Colon (tissue), 2 donors: ENCODE data around the gene ZRANB1.
"Not testable (repeated sequence)": the region's sequence is repeated elsewhere in the genome, so short reads cannot be mapped to it uniquely, and the experiment has no call there.

Experiments used
- FAIRE-seq: peaks from 2 replicates; lab custom pipeline; 2012; peaks lifted over from hg19 to GRCh38; lab: Jason Lieb, UNC
- donor health status: control.
- donor health status: control.

The ZRANB1 gene

GRCh38 chr10:124963866-124964720 lies 22.2 kb downstream of the ZRANB1 start:
- FAIRE-seq: no peak

- FAIRE-seq: no peak
Observed at GRCh38 chr10:124966008-124966407, 24.1 kb downstream of the ZRANB1 start.

DNA sequence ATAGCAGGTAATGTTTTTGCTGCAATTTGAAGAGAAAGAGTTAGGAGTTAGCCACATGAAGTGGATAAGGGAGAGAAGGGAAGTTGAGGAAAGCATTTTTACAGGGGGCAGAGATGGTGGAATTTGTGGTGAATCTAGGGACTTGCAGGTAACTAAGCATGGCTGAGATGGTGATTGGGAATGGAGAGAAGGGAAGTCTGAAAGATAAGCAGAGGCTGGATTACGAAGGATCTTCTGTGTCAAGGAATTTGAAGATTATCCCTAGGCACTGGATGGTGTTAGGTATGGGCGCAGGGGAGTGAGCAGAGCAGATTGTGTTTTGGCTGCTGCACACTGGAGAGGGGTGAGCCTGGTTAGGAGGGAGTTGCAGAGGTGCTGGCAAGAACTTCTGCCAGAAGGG lies 25.3 kb downstream of the ZRANB1 start:
- FAIRE-seq: no peak

GRCh38 chr10:124971276-124971675 lies 29.4 kb downstream of the ZRANB1 start:
- FAIRE-seq: no peak

DNA sequence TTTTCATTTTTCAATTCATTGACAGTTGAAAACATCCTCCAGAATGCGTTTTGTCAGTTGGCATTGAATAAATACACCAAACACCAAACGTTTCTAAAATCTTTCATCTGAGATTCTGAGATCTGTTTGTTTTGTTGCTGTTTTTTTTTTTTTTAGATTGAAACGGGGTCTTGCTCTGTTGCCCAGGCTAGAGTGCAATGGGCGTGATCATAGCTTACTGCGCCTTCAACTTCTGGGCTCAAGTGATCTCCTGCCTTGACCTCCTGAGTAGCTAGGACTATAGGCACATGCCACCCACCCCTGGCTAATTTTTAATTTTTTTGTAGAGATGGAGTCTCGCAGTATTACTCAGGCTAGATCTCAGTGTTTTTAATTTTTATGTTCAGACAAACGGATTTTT lies 30.7 kb downstream of the ZRANB1 start:
- no peak for FAIRE-seq

- FAIRE-seq: no peak
Observed at GRCh38 chr10:124974131-124974530, 32.2 kb downstream of the ZRANB1 start.

DNA sequence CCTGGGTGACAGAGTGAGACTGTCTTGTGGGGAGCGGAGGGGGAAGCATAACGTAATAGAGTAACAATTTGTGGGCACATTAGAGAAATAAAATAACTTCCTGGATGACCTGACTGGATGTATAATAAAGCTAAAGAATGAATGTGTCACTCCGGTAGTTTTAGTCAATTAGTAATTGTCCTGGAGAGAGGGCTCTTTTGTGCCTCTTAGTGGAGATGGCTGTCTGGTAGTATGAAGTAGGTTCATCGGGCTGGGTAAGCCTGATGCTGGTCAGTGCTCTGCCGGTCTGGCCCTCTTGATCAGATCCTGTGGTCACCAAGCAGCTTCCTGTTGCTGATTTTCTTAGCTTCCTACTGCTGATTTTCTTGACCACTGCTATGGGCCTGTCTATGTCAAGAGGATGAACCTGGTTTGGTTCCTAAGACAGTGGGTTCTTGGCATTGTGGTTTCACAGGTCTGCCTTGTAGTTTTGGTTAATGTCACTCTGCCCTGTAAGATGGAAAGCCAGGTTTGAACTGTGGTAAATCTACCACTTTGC lies 34.1 kb downstream of the ZRANB1 start:
- no peak for FAIRE-seq

GRCh38 chr10:124977161-124977560 lies 35.2 kb downstream of the ZRANB1 start:
- FAIRE-seq: no peak

GRCh38 chr10:124977648-124978375 lies 35.9 kb downstream of the ZRANB1 start:
- FAIRE-seq: no peak

DNA sequence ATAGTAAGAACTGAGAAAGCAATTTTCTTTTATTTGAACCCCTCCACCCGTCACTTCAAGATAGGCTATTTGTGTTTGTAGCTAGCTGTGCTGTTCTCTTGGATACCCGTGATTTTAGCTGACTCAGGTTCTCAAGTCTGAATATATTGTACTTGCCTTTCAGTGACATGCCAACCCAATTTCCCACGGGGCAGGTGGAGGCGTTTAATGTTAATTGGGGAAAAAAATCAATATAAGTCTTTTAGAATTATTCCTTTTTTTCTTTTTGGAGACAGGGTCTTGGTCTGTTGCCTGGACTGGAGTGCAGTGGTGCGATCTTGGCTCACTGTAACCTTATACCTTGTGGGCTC lies 36.4 kb downstream of the ZRANB1 start:
- FAIRE-seq: no peak

GRCh38 chr10:124983321-124983720 lies 41.4 kb downstream of the ZRANB1 start:
- no peak for FAIRE-seq

DNA sequence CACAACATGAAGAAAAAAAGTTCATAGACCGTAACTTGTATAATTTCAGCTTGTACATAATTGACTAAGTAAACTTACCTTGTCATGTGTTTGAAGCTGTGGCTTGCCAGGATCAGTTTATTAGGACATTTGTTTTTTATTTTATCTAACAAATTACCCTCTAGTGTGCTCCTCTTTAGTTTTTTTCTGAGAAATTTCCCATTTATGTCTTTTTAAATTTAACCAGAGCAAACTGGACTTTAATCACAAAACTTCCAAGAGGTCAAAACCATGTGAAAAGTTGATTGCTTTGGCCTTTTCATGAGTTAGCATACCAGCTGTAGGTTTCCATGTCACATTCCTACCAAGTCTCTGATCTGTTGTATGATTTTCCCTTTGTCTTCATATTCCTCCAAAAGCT lies 42.5 kb downstream of the ZRANB1 start:
- no peak for FAIRE-seq

DNA sequence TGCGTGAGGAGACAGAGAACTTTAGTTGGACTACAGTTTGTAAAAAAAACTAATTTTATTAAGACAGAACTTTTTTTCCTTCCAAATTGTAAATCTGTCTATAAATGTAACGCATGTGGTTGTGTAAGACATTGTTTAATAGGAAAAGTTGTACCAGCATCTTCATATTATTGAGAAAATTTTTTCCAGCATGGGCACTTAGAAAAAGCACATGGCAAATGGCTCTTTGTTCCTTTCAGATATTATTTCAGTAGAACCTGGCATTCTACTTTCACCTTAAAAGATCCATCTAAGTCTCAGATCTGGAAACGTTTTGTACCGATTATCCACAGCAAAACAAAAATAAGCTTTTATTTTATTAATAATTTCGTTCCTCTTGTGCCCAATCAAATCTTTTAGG lies 43.2 kb downstream of the ZRANB1 start:
- FAIRE-seq: no peak

DNA sequence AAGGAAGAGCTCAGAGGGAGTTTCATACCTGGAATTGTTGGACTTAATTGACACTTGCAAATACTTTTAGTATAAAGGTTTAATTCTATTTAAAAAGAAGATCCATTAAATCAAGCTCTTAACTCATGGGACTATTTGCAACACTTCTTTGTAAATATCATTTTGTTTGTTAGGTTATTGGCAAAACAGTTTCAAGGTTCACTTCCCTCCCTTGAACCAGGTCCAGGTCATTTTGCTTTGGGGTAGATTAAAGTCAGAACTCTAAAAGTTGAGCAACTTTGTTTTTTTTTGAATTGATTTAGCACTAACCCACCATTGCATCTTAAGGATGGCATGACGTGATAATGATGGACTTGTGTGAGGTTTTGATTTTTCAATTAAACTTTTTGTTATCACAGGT lies 45.9 kb downstream of the ZRANB1 start:
- no peak for FAIRE-seq

GRCh38 chr10:124988753-124989152 lies 46.8 kb downstream of the ZRANB1 start:
- not testable (repeated sequence) for FAIRE-seq

DNA sequence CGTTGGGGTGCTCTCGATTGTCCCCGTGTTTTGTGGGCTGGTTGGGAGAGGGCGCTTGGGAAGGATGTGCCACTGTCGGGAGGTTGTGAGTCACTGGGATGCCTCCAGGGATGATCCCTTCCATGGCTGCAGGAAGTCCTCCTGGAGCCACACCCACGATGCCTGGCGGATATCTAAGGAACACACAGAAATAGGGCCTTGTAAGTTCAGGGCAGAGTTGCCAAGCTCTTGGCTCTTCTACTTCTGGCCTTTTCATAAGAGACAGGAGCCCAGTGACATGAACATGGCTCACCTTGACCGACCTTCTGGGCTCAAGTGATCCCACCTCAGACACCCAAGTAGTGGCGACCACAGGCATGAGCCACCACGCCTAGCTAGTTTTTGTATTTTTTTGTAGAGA lies 47.6 kb downstream of the ZRANB1 start:
- no peak for FAIRE-seq

DNA sequence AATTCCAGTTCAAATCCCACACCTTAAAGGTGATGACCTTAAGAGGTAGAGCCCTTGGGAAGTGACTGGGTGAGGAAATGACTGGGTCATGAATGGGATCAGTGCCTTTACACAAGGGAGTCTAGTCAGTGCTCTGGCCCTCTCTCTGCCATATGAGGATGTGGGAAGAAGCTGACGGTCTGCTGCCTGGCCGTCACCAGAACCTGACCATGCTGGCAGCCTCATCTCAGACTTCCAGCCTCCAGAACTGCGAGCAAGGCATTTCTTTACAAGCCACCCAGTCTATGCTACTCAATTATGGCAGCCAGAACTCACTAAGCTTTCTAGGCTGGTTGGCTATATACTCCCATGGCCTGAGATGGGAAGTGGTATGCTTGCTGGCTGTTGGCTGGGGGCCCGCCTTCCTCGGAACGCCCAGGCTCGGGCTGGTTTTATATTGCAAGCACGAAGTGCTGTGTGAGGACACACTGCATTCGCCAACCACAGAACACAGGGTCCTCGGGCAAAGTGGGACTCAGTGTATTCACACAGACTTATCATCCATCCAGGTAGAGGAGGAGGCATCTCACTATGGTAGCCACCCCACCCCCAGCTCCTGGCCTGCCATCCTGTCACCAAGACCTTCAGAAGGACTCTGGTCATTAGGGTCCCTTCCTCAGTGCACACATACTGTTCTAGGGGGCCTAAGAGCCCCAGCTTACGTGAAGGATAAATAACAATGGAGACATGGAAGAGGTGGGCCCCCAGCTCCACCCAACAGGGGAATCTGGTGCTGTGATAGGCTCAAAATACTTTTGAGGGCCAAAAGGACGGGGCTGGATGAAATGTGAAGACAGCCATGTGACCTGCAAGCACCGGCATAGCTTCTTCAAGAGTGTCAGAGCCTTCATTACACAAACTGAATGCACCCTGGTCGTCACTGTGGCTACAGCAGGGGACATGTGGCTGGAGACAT lies 49.0 kb downstream of the ZRANB1 start:
- no peak for FAIRE-seq

GRCh38 chr10:124991835-124992234 lies 49.9 kb downstream of the ZRANB1 start:
- no peak for FAIRE-seq

DNA sequence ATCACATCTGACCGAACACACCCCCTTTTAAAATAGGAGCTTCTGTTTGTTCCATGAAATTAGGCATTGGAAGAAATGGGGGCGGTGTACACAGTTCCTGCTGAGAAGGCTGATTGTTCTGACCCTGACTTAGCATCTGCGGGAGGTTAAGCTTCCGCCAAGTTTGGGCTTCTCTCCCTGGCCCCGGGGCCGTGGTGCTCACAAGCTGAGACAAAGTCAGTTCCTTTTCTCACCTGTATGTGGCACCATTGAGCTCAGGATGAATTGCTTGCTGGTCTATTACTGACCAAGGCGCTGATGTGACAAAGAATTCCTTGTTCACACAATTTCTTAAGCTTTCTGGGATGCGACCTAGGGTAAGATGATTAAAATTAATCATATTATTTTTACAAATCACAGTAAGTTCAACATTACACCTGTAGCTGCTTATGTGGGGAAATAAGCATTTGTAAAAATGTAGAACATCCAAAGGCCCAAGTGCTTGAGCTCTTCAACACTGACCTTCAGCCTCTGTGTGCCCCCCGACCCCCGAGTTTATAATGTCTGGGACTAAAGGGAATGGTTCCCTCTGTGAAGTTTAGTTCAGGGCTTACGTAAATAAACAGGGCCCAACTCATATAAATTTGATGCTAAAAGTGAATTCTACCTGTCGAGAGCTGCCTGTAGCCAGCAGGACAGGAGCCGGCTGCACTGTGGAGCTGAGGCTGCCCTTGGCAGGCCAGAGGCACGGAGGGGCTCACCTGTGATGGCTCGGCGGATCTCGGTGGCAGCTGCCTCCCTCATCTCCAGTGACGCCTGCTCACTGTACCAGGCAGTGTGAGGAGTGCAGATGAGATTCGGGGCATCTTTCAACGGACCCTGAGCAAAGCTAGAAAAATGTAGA lies 50.8 kb downstream of the ZRANB1 start:
- FAIRE-seq: no peak

DNA sequence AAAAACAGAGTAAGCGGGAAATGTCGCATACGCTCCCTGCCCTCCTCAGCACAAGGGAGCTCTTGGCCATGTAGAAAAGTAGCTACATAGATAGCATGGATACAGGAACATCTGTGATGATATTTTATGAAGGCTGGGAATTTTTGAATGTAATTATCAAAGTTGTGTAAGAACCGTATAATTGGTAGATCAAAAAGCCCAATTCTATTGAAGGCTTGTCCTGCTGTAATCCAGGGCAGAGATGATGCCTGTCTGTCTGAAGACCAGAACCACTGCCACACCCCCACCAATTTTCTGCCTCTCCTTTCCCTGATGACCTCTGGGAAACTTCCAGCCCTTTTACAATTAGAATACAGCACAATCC lies 51.4 kb downstream of the ZRANB1 start:
- FAIRE-seq: no peak

DNA sequence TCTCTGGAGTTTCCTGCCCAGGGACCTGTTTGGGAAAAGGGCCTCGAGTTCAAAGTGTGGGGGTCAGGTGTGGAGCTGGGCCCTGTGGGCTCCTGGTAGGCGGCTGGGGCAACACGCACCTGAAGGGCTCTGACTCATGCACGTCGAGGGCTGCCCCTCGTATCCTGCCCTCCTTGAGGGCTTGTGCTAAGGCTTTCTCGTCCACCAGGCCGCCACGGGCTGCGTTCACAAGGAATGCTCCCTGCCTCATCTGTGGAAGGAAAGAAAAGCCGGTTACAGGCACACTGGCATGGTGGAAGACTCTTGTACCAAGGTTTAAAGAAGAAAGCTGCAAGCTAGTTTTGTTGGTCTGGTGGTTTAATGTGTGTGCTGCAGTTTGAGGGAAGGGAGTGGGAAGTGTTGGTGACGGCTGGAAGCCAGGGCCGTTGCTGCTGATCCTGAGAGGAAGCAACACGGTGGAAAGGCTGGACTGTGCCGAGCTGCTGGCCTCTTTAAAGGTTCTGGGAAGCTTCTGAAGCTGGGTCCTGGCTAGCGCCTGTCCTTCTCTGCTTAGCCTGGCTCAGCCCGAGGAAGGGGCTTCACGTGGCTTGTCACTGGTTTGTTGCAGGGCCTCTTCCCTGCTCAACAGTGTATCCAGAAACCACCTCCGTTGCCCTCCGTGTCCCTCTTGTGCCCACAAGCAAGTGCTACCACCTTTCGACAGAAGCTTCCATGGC lies 52.0 kb downstream of the ZRANB1 start:
- FAIRE-seq: no peak
